NCI-H748 (cell line): Measurements from ENCODE around the gene TMEM263.
"Not testable (repeated sequence)": the region's sequence is repeated elsewhere in the genome, so short reads cannot be mapped to it uniquely, and the experiment has no call there.

Source experiments
- DNase-seq: peaks from one replicate; lab custom pipeline; 2025; ENCODE audit not compliant: unreplicated experiment; lab: John Stamatoyannopoulos, UW

TMEM263 gene

DNA sequence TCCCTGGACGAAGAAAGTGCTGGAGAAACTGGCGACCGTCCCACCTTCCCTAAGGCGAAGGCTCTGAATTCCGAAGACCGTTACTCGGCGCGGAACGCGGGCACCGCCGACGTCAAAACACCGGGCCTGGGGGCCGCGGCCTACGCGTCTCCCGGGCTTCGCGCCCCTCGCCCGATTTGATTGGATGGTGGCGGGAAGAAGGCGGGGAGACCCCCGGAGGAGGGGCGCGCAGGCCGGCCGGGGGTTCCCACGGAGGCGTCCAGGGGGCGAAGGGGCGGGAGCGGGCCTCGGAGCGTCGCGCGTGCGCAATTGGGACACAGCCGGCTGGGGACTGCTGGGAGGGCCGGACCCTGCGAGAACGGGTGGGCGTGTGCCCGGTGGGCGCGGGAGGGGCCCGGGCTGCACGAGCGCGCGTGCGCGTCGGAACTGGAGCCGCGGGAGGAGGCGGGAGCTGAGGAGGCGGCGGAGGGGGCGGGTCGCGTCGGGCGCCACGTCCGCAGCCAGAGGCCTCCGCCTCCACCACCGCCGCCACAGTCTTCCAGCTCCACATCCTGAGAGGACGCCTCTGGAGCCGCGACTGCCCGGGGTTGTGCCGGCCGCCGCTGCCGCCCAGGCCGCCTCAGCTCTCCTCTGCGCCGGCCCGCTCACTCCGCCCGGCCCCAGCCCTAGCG, at the start of gene TMEM263:
TSS of gene TMEM263 (plus strand) at position 531 of the 671 bp plus-strand sequence. CDS start 11,210 bp downstream, outside the sequence.
- DNase-seq = peak; percentile 96

DNA sequence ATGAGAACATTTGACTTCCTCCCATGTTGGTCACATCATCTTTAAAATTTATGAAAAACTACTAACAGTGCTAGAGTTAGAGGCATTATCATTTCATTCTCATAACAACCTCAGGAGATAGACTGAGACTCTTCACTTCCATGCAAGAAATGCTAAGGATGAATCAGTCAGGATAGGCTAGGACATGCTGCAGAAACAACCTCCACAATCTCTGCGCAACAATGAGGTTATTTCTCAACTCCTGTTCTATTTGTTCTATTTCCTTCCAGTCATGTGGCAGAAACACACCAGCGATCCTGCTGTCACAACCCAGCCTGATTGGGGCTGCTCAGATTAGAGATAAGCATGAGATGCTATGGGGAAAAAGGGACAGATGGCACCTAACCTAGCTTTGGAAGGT, 49.0 kb upstream of the TMEM263 start:
- no peak for DNase-seq

DNA sequence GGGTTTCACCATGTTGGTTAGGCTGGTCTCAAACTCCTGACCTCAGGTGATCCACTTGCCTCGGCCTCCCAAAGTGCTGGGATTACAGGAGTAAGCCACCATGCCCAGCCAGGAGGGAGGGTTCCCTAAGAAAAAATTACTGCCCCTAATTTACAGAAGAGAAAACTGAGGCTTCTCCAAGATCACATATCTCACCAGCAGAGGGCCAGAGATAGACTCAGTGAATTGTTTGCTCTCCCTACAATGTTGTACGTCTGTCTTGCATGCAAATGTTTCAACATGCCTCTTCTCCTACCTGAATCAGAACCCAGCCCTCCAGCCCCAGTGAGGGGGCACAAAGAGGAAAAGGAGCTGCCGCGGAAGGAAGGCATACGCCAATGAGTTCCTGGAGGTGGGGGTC, 48.3 kb upstream of the TMEM263 start:
- DNase-seq = no peak

DNA sequence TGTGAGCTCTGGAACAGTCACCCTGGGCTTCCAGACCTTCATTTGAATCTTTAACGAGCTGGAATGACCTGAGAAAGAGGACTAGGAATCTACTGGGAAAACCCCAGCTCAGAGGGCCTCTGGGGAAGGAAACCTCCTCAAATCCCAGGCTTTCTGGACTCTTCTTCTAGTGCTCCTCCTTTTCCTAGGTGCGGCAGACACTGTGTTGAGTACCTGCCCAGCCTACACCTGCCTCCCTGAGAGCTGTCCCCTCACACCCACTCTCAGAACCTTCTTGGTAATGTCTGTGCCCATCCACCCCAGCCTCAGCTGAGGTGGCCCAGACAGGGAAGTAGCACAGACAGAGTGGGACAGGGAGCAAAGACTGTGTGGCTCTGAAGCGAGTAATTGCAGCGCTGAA, 47.9 kb upstream of the TMEM263 start:
- no peak for DNase-seq

DNA sequence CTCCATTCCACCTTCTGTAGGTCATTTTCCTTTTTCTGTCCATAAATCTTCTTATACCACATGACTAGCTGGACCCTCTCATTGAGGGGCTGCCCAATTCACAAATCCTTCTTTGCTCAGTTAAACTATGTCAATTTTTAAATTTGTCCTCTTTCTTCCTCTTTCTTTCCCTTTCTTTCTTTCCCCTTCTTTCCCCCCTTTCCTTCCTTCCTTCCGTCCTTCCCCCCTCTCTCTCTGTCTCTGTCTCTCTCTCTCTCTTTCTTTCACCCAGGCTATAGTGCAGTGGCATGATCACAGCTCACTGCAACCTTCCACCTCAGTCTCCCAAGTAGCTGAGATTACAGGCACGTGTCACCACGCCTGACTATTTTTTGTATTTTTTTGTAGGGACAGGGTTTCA, 47.1 kb upstream of the TMEM263 start:
- no peak for DNase-seq

DNA sequence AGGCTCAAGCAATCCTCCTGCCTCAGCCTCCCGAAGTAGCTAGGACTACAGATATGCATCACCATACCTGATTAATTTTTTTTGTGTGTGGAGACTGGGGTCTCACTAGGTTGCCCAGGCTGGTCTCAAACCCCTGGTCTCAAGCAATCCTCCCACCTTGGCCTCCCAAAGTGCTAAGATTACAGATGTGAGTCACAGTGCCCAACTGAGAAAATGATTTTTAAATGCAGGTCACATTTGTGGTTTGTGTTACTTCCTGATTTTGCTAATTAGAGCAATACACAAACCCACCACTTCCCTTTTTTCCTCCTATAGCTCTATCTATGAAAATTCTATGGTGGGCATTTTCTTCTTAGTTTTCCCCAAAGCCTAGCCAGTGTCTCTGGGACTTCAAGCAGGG, 45.5 kb upstream of the TMEM263 start:
- no peak for DNase-seq

DNA sequence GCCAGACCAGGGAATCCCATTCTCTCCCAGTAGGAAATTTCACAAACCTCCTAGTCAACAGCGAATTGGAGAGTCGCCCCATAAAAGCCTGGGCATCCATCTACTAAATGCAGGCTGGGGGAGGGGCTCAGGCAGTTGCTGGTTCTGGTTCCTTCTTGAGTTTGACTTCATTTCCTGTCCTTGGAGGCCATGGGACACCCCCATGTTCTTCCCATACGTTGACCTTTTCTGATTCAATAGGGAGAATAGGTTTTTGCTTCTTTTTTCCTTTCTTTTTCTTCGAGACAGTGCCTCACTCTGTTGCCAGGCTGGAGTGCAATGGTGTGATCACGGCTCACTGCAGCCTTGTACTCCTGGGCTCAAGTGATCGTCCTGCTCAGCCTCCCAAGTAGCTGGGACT, 44.1 kb upstream of the TMEM263 start:
- no peak for DNase-seq

DNA sequence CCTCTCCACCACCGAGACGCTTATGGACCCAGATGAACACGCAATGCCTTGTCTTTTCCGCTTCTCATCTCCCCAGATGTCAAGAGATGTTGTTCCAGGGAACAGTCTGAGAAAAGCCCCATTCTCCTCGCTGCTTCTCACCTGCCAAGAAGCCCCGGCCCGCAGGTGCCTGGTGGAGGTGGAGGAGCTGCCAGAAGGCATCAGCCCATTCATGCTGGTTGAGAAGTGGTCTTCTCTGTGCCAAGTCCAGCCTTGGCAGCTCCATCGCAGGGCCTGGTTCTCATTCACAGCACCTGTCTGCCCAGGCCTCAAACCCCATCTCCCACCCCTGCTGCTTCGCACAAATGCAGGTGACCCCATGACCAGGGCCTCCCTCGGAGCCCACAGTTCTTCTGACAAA, 42.3 kb upstream of the TMEM263 start:
- DNase-seq = no peak

DNA sequence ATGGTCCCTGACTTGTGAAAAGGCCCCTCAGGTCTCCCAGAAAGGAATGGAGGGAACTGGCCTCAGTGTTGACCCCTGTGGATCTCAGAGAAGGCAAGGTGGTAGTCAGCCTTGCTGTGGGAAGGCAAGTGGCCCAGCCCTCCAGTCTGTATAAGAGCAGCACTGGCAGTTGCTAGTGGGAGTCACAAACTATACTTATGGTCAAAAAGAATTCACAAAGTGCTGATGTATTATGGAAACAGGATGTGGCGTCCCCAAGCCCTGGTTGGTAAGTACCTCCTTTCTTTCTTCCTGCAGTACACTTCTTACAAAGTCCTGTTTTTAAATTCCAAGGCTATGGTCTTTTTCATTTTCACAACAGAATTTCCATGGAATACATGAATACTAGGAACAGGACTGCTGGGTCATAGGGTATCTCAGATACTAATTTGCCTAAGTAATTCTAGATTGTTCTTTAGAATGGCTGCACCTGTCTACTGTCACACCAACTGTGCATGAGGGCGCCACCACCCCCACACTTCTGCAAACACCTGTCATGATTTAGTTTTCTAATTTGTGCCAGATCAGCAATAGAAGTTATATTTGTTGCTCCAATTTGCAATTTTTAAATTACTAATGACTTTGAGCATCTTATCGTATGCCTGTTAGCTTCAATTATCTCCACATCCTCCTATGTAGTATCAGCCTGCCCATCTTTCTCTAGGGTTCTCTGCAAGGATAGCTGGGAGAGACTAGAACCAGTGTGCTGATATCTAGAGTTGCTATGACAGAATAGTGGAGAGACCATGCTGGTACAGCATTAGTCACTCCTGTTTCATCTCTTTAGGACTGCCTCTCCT, 40.7 kb upstream of the TMEM263 start:
- DNase-seq = peak; percentile 35

DNA sequence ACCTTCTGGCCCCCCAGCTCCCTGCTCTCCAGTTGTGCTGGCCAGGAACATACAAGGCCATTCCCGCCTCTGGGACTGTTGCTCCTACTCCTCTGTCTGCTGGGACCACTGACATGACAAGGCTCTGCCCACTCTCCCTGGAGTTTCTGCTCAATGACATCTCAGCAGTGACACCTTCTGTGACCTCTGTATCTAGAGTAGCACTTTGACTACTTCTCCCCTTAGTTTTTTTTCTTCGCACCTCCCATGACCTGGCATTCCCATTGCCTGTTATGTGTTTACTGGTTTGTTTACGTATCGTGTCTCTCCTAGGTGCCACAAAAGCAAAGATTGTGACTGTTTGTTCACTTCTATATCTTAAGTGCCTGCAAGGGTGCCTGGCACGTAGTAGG, 40.1 kb upstream of the TMEM263 start:
- no peak for DNase-seq

DNA sequence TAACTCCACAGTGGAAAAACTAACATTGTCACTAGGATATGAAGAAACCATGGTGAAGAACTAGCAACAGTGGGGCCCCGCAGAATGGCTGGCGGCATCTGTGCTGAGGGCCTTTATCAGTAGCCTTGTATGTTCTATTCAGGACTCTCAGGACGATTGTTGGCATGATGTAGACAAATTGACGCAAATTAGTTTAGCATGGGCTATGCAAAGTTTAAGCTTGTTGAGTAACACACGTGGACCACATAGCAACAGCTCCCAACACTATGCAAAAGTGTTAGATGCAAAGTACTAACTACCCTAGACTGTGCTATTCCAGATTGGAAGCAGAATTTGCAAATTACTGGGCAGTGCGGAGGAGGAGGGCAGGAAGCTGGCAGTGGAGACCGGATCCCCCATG, 38.2 kb upstream of the TMEM263 start:
- peak; percentile 10 for DNase-seq

DNA sequence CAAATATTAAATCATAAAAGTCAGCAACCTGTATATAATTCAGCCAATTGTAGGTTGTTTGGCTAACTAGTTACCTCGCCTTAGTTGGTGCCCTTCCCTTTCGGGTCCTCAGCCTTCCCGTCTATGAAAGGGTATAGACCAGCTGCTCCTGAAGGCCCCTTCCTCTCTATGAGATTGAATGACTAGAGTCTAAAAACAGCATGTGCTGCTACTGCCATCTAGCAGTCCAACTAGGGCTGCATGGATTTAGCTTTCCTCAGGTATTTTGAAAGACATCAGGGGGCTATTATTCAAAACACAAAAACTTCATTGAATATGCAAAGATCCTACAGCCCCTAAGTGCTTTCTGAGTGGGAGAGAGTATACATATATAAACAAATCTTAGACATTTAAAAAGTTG, 37.0 kb upstream of the TMEM263 start:
- DNase-seq = peak; percentile 92

DNA sequence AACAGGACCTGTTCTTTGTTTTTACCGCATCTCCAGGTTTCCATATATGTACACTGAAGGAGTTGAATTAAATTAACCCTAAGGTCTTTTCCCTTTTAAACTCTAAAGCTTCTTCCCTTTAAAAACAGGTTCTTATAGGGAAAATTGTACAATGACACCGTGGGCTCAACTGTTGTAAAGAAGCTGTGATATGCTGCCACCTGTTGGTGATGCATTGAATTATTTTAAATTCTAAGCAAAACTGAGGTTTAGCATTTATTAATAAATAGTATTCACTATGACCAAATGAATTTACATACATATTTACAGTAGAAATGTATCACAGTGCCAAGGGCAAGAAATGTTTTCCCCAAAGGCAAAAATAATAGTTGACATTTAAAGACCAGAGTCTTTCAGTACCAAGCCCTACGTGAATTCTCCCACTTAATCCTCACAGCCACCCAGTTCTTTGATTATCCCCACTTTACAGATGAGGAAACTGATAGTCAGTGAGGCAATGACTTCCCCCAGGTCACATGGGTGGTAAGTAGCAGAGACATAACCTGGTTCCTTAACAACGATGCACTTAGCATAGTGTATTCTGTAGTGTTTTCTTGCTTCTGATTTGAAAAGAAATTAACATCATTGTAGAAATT, 35.7 kb upstream of the TMEM263 start:
- DNase-seq = peak; percentile 72

DNA sequence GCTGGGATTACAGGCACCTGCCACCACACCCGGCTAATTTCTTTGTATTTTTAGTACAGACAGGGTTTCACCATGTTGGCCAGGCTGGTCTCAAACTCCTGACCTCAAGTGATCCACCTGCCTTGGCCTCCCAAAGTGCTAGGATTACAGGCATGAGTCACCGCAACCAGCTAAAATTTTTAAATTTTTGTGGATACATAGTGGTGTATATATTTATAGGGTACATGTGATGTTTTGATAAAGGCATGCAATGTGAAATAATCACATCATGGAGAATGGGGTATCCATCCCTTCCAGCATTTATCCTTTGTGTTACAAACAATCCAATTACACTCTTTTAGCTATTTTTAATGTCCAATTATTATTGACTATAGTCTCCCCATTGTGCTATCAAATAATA, 33.7 kb upstream of the TMEM263 start:
- not testable (repeated sequence) for DNase-seq

DNA sequence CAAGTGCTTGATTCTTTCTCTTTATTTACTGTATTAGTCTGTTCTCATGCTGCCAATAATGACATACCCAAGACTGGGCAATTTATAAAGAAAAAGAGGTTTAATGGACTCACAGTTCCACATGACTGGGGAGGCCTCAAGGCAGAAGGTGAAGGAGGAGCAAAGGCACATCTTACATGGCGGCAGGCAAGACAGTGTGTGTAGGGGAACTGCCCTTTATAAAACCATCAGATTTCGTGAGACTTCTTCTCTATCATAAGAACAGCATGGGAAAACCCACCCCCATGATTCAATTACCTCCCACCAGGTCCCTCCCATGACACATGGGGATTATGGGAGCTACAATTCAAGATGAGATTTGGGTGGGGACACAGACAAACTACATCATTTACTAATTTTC, 32.1 kb upstream of the TMEM263 start:
- not testable (repeated sequence) for DNase-seq

DNA sequence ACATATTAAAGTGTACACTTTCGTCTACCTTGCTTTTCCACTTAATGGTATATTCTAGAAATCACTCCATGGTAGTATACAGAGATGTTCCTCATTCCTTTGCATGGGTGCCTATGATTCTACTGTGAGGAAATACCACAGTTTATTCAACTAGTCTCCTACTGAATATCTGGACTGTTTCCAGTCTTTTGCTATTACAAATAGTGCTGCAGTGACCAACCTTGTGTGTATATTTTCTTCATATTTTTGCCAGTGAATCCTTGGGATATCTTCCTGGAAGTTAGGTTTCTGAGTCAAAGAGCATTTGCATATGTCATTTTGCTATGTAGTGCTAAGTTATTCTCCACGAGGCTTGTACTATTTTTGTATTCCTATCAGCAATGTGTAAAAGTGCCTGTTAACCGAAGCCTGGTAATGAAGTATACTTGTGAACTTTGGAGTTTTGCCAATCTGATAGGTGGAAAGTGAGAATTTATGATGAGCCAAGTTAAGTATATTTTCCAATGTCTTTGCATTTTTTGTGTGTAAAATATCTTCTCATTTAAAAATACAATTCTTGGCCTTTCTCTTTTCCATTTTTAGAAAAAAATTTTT, 31.3 kb upstream of the TMEM263 start:
- no peak for DNase-seq

DNA sequence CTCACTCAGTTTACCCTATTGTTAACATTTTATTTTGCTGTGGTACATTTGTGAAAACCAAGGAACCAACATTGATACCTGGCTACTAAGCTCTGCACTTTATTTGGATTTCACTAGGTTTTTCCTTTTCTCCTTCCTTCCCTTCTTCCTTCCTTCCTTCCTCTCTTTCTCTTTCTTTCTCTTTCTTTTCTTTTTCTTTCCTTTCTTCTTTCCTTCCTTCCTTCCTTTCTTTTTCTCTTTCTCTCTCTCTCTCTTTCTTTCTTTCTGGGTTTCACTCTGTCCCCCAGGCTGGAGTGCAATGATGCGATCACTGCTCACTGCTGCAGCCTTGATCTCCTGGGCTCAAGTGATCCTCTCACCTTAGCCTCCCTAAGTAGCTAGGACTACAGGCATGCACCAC, 29.1 kb upstream of the TMEM263 start:
- DNase-seq = no peak

DNA sequence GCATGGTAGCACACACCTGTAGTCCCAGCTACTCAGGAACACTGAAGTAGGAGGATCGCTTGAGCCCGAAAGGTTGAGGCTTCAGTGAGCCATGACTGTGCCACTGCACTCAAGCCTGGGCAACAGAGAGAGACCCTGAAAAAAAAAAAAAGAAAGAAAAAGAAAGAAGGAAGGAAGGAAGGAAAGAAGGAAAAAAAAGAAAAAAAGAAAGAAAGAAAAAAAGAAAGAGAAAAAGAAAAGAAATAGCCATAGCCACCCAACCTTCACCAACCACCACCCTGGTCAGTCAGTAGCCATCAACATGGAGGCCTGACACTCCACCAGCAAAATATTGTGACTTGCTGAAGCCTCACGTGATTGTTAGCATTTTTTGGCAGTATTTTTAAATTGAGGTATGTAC, 21.4 kb upstream of the TMEM263 start:
- DNase-seq = no peak

DNA sequence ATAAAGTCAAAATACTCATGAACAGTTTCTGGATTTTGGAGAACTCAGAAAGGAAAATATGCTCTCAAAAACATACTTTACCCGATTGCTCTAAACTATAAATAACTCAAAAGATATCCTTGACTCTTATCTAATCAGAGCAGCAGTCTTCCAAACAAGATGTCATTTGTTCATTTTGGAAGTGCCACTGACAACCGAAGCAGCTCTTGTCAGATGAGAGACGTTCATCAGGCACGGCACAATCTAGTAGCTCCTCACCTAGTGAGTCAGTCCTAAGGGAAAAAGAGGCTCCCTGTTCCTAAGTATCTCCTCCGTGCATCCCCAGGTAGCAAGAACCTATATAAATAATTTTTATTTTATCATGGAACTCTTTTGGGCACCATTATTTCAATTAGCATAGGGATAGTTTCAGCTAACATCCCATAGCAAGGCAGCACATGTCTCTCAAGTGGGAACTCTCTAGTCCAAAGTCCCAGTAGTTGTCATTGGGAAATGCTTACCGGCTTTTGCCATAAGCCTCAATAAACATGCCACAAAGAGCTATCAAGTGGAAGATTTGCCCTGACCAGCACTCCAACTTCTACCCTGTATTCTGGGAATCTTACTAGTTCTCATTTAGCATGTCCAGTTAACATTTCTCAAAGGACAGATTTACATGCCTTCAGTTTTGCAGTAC, 14.1 kb upstream of the TMEM263 start:
- DNase-seq = no peak

DNA sequence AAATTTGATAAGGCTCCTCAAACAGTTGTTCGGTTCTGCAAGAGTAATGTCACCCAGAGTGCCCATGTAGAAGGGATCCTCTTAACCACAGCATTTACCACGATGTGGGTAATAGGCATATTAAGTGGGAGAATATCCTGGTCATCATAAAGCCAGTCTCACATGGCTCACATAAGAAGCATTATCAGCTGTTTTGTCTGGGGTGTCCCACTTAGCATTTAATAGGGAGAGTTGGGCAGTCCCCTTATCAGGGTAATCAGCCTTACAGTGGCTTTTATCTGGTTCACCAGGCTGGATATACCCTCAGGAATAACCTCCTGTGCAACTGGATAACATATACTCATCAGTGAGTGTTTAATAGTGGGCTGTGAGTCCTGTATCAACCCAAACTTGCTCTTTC, 12.9 kb upstream of the TMEM263 start:
- DNase-seq = no peak

DNA sequence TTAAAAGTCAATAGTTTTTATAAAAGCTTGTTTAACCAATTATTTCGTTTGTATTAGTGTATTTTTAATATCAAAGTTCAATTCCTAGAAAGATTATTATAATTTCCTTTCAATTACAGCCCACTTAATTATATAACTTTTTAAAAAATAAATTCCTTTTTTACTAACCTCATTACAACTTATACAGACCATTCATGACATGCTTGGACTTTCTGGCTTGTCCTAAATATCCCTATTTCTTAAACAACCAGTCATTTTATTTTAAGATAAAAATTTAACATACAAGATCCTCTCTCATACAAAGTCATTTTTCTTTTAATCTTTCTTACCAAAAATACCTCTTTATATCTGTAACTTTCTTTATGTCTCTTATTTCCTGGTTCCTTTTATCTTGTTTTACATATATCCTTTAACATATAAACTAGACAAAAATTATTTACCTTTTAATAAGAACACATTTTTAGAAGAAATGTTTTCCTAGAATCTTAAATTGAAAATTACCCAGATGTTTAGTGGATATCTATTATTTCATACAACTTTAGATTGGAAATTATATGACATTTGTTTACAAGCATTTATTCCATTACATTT, 10.4 kb upstream of the TMEM263 start:
- no peak for DNase-seq
